Measurements from ENCODE around the gene OR4D9.

The OR4D9 gene

DNA sequence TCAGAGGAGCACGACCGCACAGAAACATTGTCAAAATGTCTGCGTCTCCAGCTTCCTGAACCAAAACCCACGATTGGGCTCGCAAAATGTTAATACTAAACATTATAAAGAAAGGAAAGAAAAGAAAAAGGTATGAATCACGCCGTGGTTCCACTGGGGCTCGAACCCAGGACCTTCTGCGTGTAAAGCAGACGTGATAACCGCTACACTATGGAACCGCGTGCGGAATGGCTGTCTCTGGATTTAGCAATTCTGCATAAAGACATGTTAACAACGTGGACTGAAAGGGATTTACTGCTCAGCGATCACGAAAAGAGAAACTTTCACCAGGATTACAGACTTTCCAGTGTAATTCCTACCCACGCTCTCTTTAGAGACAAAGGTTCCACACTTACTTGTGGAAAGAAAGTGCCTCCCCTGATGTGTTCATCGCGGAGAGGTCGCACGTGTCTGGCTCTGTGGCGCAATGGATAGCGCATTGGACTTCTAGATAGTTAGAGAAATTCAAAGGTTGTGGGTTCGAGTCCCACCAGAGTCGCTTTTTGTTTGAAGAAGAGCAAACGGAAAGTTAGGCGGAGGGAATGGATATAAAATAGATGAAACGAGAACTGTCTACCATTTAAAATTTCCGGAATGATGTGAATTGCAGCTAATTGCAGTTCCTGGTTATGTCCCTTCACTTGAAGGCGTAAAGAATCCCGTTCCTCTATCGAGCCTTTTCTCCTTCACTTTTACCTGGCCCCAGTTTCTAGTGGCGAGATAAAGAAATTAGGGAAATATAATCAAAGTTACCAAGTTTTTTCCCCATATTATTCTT, 39.7 kb downstream of the OR4D9 start:
- DNase-seq (ENCODE audit: low read depth): no peak

DNA sequence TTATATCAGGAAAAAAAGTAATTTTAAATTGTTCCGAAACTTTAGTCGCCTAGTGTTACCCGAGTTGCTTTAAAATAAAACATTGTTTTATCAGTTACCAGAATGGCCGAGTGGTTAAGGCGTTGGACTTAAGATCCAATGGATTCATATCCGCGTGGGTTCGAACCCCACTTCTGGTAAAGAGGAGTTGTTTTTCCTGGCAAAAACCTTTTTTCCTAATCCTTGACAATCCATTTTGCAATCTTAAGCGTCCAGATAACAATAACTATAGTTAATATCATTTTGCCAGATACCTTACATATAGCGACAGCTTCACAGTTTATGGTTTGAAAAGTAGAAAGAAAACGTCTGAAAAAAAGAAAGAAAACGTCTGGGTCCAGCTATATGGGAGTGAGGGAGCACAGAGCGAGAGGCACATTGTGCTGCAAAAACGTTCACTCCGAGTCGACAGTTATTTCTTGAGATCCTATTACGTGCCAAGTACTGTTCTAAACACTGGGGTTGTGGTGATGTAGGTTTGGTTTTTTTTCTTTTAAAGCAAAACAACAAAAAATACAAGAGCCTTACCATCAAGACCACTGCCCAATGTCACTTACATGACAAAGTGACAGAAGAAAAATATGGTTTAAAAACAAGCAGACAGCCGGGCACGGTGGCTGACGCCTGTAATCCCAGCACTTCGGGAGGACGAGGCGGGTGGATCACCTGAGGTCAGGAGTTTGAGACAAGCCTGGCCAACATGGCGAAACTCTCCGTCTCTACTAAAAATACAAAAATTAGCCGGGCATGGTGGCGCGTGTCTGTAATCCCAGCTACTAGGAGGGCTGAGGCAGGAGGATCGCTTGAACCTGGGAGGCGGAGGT, 40.6 kb downstream of the OR4D9 start:
- no peak for DNase-seq (ENCODE audit: low read depth)

DNA sequence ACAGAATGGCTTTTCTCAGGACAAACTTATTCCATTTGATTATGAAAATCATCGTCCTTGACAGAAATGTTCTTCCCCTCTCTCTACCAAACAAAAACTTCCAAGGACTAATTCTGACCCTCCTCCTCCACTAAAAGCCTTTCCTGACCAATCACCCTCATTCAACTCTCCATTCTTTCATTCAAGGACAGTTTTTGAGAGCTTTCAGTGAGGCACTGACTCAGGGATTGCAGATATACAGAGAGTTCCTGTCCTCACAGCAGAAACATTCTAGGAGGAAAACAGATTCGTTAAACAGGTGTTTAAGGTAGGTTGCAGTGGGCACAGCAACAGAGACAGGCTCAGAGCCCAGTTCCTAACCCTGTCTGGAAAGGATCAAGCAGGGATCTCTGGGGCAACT, 41.5 kb downstream of the OR4D9 start:
- DNase-seq (ENCODE audit: low read depth): no peak

DNA sequence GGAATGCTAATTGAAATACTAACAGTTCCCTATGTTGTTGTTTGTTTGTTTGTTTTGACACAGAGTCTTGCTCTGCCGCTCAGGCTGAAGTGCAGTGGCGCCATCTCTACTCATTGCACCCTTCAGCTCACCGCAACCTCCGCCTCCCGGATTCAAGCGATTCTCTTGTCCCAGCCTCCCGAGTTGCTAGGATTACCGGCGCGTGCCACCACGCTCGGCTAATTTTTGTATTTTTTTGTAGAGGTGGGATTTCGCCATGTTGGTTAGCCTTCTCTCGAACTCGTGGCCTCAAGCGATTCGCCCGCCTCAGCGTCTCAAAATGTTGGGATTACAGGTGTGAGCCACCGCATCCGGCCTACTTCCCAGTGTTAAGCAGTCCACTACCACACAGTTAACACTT, 42.0 kb downstream of the OR4D9 start:
- DNase-seq (ENCODE audit: low read depth): no peak

DNA sequence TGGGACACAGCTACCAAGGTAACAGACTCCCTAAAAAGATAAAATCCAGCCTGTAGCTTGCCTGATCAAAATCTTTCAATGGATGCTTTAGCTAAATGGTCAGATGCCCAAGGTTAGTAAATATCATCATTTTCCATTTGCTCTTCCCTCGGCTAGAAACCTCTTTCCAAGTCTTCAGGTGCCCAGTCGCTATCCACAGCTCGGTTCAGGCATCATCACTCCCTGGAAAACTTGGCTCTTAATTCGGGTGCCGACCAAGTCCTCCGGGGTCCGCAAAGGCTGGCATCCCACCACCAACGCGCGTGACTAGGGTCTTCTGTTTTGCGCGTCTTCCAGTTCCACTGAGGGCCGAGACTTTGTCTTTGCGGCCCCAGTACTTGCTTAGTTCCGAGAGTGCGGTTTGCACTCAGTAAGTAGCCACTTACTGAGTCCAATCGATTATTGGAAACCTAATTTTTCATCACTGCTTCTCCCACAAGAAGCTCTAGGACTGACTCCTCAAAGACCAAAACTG, 44.3 kb downstream of the OR4D9 start:
- DNase-seq (ENCODE audit: low read depth): no peak

DNA sequence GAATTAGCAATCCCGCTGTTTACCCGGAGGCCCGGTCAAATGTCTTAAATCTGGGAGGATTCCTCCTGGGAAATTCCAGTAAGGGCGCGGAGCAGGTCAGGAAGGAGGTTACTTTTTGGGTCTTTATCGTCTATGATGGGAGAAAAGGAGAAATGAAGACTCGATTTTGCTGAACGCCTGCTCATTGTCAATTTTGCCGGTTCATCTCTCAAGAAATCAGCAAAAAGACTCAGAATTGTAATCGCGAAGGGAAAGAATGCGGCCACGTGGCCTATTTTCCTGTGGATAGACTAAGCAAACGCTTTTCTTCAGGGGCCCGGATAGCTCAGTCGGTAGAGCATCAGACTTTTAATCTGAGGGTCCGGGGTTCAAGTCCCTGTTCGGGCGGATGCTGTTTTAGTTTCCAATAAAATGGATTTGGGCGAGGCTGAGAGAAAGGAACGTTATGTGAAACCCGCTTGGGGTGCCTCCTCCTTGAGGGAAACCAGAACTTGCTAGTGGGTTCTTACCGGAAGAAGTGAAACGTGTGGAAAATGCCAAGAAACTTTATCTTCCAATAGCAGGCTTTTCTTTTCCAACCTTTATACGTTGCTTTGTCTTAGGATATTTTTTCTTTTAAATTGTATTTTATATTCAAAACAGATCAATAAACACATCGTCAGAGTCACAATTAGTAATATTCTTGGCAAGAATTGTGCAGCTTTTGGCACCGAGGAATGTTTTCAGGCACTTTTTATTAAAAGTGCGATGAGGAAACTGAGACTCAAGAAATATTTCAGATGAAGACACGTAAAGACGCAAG, 45.0 kb downstream of the OR4D9 start:
- no peak for DNase-seq (ENCODE audit: low read depth)

DNA sequence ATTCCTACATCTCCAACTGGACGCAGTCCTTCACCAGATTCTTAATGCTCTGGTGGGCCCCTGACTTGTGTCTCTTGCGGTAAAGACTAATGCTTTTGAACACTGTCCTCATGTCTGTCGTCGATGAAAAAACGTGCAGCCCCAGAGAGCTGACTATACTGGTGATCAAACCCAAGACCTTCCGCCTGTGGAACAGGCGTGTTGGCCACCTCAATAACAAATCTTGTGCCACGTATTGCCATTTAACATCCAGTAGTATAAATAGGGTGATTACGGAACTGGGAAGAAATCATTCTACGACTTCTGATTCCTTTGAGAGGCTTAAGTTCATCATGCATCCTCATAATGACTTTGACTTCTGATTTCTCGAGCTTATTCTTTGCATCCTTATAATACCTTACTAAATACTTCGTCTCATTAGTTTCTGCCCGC, 45.6 kb downstream of the OR4D9 start:
- DNase-seq (ENCODE audit: low read depth): no peak

DNA sequence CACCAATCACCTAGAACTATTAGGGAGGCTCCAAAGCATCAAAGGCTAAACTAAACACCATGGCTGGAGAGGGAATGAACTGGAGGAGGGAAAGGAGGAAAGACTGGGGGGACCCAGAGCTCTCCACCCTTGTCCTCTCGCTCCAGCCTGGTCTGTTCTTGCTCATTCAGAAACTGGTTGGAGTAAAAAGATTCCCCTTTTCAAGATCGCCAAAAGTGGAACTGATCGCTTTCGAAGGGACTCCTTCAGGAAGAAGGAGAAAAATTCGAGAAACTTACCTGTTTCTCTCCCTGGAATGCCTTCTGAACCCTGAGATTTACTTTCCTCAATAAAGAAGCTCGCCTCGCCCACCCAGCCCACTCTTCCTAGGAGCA, 46.9 kb downstream of the OR4D9 start:
- no peak for DNase-seq (ENCODE audit: low read depth)

DNA sequence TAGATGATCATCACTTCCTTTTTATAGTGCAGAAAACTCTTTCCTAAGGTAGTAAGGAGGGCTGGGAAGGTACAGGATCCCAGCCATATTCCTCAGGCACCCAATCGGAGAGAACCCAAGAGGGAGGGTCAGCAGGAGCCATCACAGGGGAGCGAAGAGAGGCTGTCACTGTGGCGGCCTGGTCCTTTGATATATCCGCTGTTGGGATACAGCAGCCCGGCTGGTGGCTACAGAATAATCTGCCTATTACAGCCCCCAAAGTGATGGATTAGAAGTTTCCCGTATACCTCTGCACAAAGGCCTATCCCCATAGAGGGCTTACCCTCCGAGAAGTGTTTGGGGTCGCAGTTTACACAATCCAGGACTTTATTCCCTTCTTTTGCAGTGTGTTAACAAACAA, 48.5 kb downstream of the OR4D9 start:
- DNase-seq (ENCODE audit: low read depth): no peak

DNA sequence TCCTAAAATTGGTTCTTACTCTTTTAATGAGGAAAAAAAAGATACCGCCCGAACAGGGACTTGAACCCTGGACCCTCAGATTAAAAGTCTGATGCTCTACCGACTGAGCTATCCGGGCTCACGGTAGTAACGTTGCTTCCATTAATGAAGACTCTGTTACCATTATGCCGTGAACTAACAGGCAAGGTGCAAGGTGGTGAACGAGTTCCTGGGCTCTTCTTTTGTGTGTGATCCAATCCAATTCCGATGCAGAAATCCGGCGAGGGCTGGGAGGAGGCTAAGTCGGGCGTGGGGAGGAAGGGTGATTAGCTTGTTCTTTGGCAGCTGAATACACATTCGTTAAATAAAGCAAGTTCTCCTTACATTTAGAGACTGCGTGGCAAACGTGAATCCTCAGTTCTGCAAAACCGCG, 49.0 kb downstream of the OR4D9 start:
- no peak for DNase-seq (ENCODE audit: low read depth)

DNA sequence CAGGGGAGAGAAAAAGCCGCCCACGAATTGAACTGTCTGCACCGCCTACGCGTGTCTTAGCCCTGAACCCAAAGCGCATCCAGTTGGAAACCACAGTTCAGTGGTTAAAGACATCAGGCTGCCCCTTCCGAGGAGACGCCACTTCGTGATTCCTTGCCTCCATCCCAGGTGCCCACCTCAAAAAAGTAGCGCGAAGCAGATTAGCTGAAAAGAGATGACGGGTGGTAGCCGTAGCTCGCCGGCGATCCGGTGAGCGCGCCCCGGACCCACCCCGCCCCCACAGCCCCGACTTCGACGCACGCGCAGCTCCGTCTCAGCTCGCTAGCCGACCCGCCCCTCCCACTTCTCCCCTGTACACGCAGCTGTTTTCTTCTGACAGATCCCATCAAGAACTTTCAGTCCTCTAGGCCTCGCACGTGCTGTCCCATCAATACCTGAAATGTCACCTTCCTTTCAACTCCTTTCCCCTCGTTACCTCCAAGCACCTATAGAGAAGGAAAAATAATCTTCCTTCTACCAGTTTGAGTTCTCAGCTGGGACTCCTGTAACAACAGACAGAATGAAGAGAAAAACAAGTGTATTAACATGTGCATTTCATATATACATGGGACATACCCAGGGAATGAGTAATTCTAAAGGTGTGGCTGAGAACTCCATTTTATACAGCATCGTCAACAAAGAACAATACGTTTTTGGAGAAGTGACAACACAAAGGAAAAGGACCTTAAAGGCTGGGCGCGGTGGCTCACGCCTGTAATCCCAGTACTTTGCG, 49.5 kb downstream of the OR4D9 start:
- DNase-seq (ENCODE audit: low read depth): no peak

DNA sequence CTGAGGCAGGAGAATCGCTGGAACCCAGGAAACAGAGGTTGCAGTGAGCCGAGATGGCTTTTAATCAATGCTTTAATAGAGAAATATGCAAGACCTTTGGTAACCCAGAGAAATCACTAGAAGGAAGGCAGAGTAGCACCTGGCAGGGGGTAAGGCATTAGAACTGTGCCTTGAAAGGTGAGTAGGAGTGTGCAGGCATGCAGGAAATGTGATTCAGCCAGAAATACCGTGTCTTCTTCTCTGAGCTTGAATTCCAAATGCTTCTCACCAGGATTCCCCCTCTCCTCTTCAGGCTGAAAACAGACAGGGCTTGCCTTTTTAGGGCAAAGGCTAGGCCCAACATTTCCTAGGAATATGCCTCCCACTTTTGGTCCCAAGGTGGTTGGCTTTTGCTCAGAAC, 51.0 kb downstream of the OR4D9 start:
- DNase-seq (ENCODE audit: low read depth): no peak

Measured in non-pigmented ciliary epithelial cell (primary cell).